ENCODE data around the gene IL1F10. TPM values are rescaled to one million over a fixed set of nuclear protein-coding genes. Genes with fewer than 3 reads are reported as not detected.

The IL1F10 gene
- total and polyA plus RNA-seq, 2 of the 13 experiments (the other 11 are each of a cell fraction or from before 2014, with no cell fraction given): not detected

- TF ChIP-seq, protein P1, sequence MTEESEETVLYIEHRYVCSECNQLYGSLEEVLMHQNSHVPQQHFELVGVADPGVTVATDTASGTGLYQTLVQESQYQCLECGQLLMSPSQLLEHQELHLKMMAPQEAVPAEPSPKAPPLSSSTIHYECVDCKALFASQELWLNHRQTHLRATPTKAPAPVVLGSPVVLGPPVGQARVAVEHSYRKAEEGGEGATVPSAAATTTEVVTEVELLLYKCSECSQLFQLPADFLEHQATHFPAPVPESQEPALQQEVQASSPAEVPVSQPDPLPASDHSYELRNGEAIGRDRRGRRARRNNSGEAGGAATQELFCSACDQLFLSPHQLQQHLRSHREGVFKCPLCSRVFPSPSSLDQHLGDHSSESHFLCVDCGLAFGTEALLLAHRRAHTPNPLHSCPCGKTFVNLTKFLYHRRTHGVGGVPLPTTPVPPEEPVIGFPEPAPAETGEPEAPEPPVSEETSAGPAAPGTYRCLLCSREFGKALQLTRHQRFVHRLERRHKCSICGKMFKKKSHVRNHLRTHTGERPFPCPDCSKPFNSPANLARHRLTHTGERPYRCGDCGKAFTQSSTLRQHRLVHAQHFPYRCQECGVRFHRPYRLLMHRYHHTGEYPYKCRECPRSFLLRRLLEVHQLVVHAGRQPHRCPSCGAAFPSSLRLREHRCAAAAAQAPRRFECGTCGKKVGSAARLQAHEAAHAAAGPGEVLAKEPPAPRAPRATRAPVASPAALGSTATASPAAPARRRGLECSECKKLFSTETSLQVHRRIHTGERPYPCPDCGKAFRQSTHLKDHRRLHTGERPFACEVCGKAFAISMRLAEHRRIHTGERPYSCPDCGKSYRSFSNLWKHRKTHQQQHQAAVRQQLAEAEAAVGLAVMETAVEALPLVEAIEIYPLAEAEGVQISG (CRISPR knock-in tag; IDR thresholded peaks at IDR 0.05): no peak; the same call in 1 of the 2 replicates
- TF ChIP-seq AGO1 (IDR thresholded peaks at IDR 0.05; ENCODE audit: low read depth, low read length, poor library complexity, severe bottlenecking) (no peak), SMC3 (IDR thresholded peaks at IDR 0.05; ENCODE audit: low read length) (0 out of 2 replicates have a peak, but pooled peaks have one; percentile 11), HOXA3 (CRISPR knock-in tag; IDR thresholded peaks at IDR 0.05) (peak; percentile 54), ZNF282 (IDR thresholded peaks at IDR 0.05; ENCODE audit: partially characterized antibody) (no peak), BCL6 (CRISPR knock-in tag; IDR thresholded peaks at IDR 0.05) (no peak; the same call in 1 of the 2 replicates), NFIB (CRISPR knock-in tag; IDR thresholded peaks at IDR 0.05; ENCODE audit: borderline replicate concordance) (no peak), ZNF737 (CRISPR knock-in tag; IDR thresholded peaks at IDR 0.05; ENCODE audit: borderline replicate concordance) (no peak), TGIF2 (CRISPR knock-in tag; IDR thresholded peaks at IDR 0.05) (no peak; the same call in 1 of the 2 replicates), KLF13 (CRISPR knock-in tag; IDR thresholded peaks at IDR 0.05) (no peak), ZIK1 (CRISPR knock-in tag; IDR thresholded peaks at IDR 0.05; ENCODE audit: borderline replicate concordance, low read depth) (no peak), ARID2 (CRISPR knock-in tag; IDR thresholded peaks at IDR 0.05; ENCODE audit: borderline replicate concordance) (peak; percentile 75; the same call in 1 of the 2 replicates), ZNF335 (CRISPR knock-in tag; IDR thresholded peaks at IDR 0.05) (no peak)
- TF ChIP-seq, protein P2, sequence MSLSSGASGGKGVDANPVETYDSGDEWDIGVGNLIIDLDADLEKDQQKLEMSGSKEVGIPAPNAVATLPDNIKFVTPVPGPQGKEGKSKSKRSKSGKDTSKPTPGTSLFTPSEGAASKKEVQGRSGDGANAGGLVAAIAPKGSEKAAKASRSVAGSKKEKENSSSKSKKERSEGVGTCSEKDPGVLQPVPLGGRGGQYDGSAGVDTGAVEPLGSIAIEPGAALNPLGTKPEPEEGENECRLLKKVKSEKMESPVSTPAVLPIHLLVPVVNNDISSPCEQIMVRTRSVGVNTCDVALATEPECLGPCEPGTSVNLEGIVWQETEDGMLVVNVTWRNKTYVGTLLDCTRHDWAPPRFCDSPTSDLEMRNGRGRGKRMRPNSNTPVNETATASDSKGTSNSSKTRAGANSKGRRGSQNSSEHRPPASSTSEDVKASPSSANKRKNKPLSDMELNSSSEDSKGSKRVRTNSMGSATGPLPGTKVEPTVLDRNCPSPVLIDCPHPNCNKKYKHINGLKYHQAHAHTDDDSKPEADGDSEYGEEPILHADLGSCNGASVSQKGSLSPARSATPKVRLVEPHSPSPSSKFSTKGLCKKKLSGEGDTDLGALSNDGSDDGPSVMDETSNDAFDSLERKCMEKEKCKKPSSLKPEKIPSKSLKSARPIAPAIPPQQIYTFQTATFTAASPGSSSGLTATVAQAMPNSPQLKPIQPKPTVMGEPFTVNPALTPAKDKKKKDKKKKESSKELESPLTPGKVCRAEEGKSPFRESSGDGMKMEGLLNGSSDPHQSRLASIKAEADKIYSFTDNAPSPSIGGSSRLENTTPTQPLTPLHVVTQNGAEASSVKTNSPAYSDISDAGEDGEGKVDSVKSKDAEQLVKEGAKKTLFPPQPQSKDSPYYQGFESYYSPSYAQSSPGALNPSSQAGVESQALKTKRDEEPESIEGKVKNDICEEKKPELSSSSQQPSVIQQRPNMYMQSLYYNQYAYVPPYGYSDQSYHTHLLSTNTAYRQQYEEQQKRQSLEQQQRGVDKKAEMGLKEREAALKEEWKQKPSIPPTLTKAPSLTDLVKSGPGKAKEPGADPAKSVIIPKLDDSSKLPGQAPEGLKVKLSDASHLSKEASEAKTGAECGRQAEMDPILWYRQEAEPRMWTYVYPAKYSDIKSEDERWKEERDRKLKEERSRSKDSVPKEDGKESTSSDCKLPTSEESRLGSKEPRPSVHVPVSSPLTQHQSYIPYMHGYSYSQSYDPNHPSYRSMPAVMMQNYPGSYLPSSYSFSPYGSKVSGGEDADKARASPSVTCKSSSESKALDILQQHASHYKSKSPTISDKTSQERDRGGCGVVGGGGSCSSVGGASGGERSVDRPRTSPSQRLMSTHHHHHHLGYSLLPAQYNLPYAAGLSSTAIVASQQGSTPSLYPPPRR (CRISPR knock-in tag; IDR thresholded peaks at IDR 0.05; ENCODE audit: borderline replicate concordance): peak; percentile 56; the same call in 1 of the 2 replicates
- TF ChIP-seq, protein P3, sequence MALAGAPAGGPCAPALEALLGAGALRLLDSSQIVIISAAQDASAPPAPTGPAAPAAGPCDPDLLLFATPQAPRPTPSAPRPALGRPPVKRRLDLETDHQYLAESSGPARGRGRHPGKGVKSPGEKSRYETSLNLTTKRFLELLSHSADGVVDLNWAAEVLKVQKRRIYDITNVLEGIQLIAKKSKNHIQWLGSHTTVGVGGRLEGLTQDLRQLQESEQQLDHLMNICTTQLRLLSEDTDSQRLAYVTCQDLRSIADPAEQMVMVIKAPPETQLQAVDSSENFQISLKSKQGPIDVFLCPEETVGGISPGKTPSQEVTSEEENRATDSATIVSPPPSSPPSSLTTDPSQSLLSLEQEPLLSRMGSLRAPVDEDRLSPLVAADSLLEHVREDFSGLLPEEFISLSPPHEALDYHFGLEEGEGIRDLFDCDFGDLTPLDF (CRISPR knock-in tag; IDR thresholded peaks at IDR 0.05): no peak
- TF ChIP-seq, protein P4, sequence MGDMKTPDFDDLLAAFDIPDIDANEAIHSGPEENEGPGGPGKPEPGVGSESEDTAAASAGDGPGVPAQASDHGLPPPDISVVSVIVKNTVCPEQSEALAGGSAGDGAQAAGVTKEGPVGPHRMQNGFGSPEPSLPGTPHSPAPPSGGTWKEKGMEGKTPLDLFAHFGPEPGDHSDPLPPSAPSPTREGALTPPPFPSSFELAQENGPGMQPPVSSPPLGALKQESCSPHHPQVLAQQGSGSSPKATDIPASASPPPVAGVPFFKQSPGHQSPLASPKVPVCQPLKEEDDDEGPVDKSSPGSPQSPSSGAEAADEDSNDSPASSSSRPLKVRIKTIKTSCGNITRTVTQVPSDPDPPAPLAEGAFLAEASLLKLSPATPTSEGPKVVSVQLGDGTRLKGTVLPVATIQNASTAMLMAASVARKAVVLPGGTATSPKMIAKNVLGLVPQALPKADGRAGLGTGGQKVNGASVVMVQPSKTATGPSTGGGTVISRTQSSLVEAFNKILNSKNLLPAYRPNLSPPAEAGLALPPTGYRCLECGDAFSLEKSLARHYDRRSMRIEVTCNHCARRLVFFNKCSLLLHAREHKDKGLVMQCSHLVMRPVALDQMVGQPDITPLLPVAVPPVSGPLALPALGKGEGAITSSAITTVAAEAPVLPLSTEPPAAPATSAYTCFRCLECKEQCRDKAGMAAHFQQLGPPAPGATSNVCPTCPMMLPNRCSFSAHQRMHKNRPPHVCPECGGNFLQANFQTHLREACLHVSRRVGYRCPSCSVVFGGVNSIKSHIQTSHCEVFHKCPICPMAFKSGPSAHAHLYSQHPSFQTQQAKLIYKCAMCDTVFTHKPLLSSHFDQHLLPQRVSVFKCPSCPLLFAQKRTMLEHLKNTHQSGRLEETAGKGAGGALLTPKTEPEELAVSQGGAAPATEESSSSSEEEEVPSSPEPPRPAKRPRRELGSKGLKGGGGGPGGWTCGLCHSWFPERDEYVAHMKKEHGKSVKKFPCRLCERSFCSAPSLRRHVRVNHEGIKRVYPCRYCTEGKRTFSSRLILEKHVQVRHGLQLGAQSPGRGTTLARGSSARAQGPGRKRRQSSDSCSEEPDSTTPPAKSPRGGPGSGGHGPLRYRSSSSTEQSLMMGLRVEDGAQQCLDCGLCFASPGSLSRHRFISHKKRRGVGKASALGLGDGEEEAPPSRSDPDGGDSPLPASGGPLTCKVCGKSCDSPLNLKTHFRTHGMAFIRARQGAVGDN (CRISPR knock-in tag; IDR thresholded peaks at IDR 0.05): no peak
These were observed 20.6 kb downstream of the IL1F10 start (continued) for GRCh38 chr2:113088213-113088992.

All from HepG2 (cell line).